ENCODE measurements around the gene FMO1.

Gene FMO1

DNA sequence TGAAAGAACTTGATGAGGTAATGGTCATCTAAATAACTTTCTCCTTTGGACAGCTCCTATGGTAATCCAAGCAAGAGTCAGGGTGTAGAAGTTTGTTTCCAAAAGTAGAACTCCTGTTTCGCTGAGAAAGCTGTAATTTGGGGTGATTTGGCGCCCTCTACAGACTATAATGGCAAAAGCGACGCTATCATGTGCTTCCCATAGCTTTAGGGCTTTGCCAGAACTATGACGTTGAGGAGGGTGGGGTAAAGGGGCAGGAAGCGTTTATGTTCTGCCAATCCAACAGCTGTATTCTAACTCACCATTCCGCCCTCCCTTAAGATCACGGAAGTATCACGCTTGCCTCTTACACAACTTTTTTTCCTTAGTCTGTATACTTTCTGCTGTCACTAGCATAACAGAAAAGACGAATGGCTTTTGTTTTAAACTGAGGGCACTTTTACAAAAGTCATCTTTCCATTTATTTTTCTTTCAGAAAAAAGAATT, 65.6 kb downstream of the FMO1 start, which contains the start of gene FMO4:
Gene FMO4, plus strand, starts transcription at position 349 of the 486 bp plus-strand sequence. CDS start 5,643 bp downstream, outside the sequence.
- Histone ChIP-seq H3K27ac (peak within 1 kb of the TSS; percentile 80 to 86), H3K4me3 (peak within 1 kb of the TSS; percentile 57)
- TF ChIP-seq, protein P1, sequence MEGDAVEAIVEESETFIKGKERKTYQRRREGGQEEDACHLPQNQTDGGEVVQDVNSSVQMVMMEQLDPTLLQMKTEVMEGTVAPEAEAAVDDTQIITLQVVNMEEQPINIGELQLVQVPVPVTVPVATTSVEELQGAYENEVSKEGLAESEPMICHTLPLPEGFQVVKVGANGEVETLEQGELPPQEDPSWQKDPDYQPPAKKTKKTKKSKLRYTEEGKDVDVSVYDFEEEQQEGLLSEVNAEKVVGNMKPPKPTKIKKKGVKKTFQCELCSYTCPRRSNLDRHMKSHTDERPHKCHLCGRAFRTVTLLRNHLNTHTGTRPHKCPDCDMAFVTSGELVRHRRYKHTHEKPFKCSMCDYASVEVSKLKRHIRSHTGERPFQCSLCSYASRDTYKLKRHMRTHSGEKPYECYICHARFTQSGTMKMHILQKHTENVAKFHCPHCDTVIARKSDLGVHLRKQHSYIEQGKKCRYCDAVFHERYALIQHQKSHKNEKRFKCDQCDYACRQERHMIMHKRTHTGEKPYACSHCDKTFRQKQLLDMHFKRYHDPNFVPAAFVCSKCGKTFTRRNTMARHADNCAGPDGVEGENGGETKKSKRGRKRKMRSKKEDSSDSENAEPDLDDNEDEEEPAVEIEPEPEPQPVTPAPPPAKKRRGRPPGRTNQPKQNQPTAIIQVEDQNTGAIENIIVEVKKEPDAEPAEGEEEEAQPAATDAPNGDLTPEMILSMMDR (IDR thresholded peaks at IDR 0.05), result peak; percentile 54
- DNase-seq (ENCODE audit: low spot score), result peak; percentile 96

DNA sequence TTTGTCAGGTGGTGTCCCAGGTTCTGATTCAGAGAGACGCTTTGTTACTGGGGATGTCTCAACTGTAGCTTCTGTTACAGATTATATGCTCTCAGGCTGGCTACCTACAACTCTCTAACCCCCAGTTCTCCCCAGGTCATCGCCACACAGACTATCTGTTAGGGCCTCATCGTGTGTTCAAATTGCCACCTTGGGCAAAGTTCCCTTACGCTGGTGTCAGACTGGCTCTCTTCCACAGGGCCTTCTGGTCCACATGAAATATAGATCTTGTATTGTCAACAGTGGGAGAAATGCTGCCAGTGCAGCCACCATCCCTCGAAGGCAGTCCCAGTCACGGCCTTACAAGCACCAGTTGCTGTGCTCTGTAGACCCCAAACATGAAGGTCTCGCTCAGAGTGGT, 81.0 kb downstream of the FMO1 start:
- TF ChIP-seq, protein P1 (IDR thresholded peaks at IDR 0.05), result no peak
- H3K4me3 ChIP-seq, result no peak overlapping the region
- H3K27ac ChIP-seq, result no peak overlapping the region
- no peak for DNase-seq (ENCODE audit: low spot score)

DNA sequence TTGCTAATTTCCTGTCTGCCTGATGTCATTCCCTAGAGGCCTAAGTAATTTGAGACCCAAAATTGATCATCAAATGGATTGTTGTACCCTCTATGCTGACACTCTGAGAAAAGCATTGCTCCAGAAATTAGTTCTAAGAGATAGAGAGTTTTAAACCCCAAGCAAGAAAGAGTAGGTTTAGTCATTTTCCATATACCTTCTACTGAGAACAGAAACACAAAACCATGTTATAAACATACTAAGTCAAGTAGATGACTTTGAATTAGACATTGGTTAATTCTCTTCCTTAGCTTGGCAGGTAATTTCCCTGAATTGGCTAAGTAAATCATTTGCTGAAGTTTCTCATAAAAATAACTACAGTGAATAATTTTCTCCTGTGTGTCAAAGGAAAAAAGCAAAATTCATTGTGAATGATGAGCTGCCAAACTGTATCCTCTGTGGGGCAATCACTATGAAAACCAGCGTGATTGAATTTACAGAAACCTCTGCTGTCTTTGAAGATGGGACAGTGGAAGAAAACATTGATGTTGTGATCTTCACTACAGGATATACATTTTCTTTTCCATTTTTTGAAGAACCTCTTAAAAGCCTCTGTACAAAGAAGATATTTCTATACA, 85.8 kb downstream of the FMO1 start:
- TF ChIP-seq, protein P1 (IDR thresholded peaks at IDR 0.05), result no peak

More for the DNA sequence above, 85.8 kb downstream of the FMO1 start:
- no peak overlapping the region for H3K27ac ChIP-seq
- DNase-seq (ENCODE audit: low spot score), result no peak
- H3K4me3 ChIP-seq, result no peak overlapping the region

Measured in coronary artery (tissue), 2 donors.